HEK293 (cell line): ENCODE measurements around the gene KAT5.
"Not testable (repeated sequence)": the region's sequence is repeated elsewhere in the genome, so short reads cannot be mapped to it uniquely, and the experiment has no call there.

Experiments
- CTCF ChIP-seq: fragments of 450-650 bp; formaldehyde crosslinking; IDR thresholded peaks from 2 replicates; pipeline ENCODE4 v1.5.1; 2016; ENCODE audit warnings: missing biosample characterization, missing genetic modification characterization
- MYNN ChIP-seq: fragments of 450-650 bp; formaldehyde crosslinking; IDR thresholded peaks from 2 replicates; pipeline ENCODE4 v1.5.1; 2016; ENCODE audit warnings: missing biosample characterization, missing genetic modification characterization, borderline replicate concordance
- OSR2 ChIP-seq: fragments of 450-650 bp; formaldehyde crosslinking; IDR thresholded peaks from 2 replicates; pipeline ENCODE4 v1.5.1; 2016; ENCODE audit warnings: missing biosample characterization, missing genetic modification characterization
- ZNF23 ChIP-seq: fragments of 450-650 bp; formaldehyde crosslinking; IDR thresholded peaks from 2 replicates; pipeline ENCODE4 v1.5.1; 2016; ENCODE audit warnings: missing biosample characterization, missing genetic modification characterization, borderline replicate concordance

GRCh38 chr11:65683480-65683879 is 28.6 kb upstream of the KAT5 start:
- TF ChIP-seq OSR2; CTCF (tag by site-specific recombination); MYNN (tag by site-specific recombination); ZNF23 (tag by site-specific recombination): not testable (repeated sequence)
